ENCODE data around the gene COPE.

DNA sequence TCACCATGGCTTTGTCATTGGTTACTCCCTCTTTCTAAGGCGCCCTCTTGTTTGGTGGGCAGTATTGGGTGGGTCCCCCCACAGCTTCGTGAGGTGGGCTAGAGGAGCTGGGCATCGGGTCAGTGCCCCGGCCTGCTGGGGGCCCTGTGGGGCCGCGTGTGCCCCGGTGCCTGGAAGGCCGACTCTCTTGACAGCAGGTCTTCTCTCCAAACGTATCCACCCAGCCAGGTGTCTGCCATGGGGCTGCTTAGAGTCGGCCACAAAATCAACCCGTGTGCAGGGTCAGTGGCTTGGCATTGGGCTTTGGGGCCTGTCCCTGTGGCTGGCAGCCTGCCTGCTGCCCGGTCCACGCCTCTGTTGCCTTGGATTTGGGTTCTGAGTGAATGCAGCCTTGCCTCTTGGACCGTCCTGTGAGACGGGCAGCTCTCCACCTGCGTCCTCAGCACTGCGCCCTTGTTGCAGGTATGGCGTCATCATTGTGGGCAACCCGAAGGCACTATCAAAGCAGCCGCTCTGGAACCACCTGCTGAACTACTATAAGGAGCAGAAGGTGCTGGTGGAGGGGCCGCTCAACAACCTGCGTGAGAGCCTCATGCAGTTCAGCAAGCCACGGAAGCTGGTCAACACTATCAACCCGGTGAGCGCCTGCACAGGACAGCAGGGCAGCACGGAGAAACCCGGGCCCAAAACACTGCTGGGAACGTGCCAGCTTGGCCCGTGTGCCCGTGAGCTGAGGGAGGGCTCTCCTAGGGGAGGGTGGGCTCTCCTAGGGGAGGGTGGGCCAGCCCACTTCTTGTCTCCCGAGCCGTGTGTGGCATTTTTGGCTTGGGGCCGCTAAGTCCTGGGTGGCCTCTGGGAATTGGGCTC lies 56.0 kb downstream of the COPE start:
- TF ChIP-seq, protein P1, sequence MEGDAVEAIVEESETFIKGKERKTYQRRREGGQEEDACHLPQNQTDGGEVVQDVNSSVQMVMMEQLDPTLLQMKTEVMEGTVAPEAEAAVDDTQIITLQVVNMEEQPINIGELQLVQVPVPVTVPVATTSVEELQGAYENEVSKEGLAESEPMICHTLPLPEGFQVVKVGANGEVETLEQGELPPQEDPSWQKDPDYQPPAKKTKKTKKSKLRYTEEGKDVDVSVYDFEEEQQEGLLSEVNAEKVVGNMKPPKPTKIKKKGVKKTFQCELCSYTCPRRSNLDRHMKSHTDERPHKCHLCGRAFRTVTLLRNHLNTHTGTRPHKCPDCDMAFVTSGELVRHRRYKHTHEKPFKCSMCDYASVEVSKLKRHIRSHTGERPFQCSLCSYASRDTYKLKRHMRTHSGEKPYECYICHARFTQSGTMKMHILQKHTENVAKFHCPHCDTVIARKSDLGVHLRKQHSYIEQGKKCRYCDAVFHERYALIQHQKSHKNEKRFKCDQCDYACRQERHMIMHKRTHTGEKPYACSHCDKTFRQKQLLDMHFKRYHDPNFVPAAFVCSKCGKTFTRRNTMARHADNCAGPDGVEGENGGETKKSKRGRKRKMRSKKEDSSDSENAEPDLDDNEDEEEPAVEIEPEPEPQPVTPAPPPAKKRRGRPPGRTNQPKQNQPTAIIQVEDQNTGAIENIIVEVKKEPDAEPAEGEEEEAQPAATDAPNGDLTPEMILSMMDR (IDR thresholded peaks at IDR 0.05; ENCODE audit: low read depth, low read length), result no peak
- TF ChIP-seq EZH2phosphoT487 (IDR thresholded peaks at IDR 0.05; ENCODE audit: low read depth), result no peak

Data from OCI-LY3 (cell line).